GM19193 (cell line): ENCODE results near the gene PROSER3.

Source experiments
- POLR2A ChIP-seq: IDR thresholded peaks from 4 replicates; pipeline ENCODE4 v1.6.1; 2011; ENCODE audit not compliant: insufficient read depth, insufficient read length; ENCODE audit errors: extremely low read depth

The PROSER3 gene

GRCh38 chr19:35752746-35753350 is 5.1 kb upstream of the PROSER3 start:
- no peak for TF ChIP-seq POLR2A

- no peak for TF ChIP-seq POLR2A
Measured at GRCh38 chr19:35753634-35754369, 4.2 kb upstream of the PROSER3 start.

- no peak for TF ChIP-seq POLR2A
Measured at GRCh38 chr19:35754370-35755130, 3.4 kb upstream of the PROSER3 start.

DNA sequence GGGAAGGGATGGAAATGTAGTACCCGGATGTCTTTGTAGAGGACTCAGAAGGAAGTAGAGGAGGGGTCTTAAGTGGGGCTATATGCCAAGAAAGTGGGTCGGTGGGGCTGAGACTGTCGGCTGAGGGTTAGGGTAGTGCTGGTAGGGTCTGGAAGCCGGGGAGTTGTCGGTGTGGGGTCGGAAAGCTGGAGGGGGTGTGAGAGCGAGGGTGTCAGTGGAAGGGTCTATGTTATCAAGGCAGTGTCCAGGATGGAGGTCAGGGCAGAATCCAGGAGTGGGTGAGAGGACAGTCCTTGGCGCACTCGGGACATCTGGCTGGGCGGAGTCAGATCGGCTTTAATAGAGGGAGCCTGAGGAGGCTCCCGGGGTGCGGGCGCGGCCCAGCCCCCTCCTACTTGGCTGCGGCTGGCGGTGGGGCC is 2.8 kb upstream of the PROSER3 start:
- no peak for TF ChIP-seq POLR2A

GRCh38 chr19:35755550-35756376 is 2.2 kb upstream of the PROSER3 start:
- no peak for TF ChIP-seq POLR2A

GRCh38 chr19:35756377-35757230 is 1.4 kb upstream of the PROSER3 start, which contains the start of gene HSPB6:
Gene HSPB6, minus strand, starts transcription at chr19:35757029. Its CDS starts 21 bp downstream, at chr19:35757008.
- no peak for TF ChIP-seq POLR2A

GRCh38 chr19:35757231-35757748 is 686 bp upstream of the PROSER3 start:
- TF ChIP-seq POLR2A = no peak

GRCh38 chr19:35759697-35760096 is 1.7 kb downstream of the PROSER3 start:
- no peak for TF ChIP-seq POLR2A

DNA sequence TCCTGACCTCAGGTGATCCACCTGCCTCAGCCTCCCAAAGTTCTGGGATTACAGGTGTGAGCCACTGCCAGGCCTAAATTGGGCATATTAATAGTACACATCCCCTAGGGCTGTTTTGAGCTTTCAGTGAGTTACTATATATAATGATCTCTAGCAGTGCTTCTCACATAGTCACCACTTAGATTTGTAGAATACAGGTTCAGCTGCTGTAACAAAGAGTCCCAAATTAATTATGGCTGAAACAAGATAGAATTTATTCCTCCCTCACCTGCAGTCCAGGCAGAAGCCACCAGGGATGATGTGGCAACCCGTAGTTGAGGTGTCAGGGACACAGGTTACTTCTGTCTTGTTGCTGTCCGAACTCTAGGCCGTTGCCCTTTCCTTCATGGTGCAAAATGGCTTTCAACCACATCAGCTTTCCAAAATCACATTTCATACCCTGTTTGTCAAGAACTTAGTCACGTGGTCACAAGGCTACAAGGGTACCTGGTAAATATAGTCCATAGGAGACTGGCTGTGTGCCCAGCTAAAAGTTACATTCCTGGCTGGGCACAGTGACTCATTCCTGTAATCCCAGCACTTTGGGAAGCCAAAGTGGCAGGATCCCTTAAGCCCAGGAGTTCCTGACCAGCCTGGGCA is 2.9 kb downstream of the PROSER3 start:
- no peak for TF ChIP-seq POLR2A

- no peak for TF ChIP-seq POLR2A
Measured at GRCh38 chr19:35764432-35765315, 6.7 kb downstream of the PROSER3 start.

DNA sequence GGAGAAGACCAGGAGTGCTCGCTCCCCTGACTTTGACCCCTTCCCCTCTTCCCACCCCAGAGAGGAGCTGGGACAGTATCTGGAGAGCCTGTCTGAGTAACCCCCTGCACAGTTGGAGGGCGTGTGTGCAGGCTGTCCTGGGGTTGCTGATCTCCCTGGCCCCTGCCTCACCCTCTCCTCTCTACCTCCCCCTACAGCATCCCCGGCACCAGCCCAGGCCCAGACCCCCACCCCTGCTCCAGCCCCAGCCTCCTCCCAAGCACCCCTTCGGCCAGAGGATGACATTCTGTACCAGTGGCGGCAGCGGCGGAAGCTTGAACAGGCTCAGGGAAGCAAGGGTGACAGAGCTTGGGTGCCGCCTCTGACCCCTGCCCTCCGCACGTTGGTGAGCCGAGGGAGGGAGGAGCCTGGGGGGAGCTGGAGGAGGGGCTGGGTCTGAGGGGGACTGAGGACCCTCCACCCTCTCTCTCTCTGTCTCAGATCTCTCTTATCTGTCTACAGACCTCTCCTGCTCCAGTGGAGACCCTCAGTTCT is 8.7 kb downstream of the PROSER3 start:
- TF ChIP-seq POLR2A = no peak
